DMS79 treated with DMSO at 0.1 percent for 48 hours (cell line): ENCODE data around the gene CEP89.
"Not testable (repeated sequence)": the region's sequence is repeated elsewhere in the genome, so short reads cannot be mapped to it uniquely, and the experiment has no call there.

Source experiments
- DNase-seq: peaks from one replicate; lab custom pipeline; 2025; lab: John Stamatoyannopoulos, UW

The CEP89 gene

DNA sequence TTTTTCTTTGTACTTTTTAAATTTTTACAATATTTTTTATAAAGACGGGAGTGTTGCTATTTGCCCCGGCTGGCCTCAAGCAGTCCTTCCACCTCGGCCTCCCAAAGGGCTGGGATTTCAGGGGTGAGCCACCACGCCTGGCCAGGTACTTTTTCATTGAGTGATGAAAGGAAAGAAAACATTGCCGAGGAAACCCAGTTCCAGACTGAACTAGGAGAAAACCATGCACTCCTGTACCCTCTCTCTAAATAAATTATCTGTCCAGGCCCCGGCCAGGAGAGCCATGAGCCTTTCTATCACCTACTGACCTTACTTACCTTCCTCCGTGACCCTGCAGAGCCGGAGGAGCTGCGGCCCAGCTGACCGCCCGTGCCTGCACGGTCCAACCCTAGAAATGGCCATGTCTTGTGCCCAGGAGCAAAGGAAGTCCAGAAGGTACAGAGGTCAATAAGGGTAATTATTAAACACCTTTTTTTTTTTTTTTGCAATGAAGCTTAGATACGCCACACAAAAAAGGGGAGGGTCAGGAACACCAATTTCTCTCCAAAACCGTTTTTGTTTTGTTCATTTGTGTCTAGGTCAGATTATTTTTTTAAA is 102.3 kb downstream of the CEP89 start, which contains the start of gene SLC7A9:
TSS of gene SLC7A9 (minus strand) at position 399 of the 597 bp plus-strand sequence. CDS start 1,233 bp downstream, outside the sequence.
- DNase-seq, result no peak

DNA sequence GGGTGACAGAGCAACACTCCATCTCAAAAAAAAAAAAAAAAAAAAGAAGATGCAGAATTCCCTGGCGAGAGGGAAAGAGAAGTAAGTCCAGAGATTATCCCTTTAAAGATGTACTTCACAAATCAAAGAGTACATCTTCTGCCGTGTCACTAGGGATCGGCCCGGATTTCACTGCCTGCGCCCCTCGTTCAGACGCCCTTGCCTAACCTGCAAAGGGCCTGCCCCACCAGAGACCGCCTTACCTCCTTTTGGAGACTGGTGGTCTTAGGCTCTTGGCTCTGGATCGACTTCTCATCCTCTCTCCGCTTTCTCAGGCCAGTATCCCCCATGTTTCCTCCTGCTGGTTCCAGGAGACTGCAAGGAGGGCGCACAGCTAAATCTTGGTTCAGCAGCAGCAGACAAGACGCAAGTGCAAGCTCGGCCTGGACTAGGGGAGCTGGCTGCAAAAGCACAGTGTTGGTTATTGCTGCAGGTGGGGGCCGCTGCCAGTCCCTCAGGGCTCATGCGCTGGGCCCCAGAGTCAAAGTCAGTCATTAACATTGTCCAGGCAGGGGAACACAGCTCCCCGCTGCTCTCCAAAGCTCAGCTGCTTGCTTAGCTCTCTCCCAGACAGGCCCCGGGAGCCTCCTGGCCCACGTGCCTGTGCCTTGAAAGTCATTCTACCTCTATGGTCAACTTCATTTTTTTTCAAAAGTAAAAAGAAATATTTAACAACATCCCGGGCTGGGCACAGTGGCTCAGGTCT is 103.4 kb downstream of the CEP89 start:
- DNase-seq, result no peak

DNA sequence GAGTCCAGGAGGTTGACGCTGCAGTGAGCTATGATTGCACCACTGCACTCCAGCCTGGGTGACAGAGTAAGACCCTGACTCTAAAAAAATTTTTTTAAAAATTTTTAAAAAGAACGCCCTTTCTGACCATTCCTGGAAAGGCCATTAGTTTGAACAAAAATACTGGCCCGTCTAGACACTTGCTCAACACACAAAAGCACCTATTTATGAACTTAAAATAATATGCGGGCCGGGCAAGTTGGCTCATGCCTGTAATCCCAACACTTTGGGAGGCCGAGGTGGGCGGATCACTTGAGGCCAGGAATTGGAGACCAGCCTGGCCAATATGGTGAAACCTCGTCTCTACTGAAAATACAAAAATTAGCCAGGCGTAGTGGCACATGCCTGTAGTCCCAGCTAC is 104.3 kb downstream of the CEP89 start:
- DNase-seq, result not testable (repeated sequence)

DNA sequence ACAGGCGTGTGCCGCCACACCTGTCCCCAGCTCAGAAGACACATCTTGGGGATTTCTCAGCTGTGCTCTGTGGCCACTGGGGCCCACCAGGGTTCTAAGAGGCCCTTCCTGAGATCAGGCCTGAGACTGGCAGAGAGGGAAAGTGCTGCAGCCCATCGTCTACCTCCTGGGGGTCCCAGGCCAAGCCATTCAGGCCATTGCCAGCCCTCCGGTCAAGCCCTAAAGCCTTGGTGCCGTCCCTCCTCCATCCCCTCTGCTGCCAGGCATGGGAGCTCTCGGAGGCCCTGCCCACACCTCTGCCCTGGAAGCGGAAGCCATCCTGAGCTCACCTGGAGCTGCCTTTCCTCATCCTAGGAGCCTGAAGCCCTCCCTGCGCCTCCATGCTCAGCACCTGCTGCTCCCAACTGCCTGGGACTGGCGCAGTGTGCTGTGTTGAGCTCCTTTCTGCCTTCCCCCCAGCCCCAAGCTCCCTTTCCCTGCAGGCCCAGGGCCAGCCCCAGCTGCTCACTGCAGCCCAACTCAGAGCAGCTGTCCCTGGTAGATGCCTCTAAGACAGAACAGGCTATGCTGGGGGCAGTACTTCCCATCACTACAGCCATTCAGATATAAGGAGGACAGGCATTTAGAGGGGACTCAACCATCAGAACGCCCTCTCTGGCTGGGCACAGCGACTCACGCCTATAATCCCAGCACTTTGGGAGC is 105.0 kb downstream of the CEP89 start:
- DNase-seq, result no peak

DNA sequence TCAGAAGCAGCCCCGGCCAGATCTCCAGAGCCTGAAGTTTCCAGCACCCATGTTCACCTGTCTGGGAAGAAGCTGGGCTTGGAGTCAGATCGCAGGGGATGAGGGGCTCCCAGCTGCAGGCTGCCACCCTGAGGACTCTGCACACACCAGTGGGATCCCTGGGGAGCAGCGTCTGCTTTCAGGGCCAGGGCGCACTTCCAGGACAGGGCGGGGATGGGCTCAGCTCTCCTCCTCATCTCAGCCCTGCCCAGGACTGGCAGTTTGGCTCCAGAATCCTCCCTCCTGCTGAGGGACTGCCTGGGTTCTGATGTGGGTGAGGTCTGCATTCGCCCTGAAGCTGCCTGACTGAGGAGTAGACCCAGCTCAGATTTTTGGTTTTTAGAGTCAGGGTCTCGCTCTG is 105.7 kb downstream of the CEP89 start:
- no peak for DNase-seq

DNA sequence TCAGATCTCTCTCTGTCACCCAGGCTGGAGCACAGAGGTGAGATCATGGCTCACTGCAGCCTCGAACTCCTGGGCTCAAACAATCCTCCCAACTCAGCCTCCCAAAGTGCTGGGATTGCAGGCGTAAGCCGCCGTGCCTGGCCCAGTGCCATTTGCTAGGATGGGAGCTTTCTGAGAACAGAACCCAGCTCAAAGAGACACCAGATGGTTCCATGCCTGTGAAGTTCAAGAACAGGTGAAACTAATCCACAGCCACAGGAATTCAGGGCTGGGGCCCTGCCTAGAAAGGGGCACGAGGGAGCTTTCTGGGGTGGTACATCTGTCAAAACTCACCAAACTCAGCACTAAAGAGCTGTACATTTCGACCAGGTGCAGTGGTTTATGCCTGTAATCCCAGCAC is 106.4 kb downstream of the CEP89 start:
- no peak for DNase-seq

DNA sequence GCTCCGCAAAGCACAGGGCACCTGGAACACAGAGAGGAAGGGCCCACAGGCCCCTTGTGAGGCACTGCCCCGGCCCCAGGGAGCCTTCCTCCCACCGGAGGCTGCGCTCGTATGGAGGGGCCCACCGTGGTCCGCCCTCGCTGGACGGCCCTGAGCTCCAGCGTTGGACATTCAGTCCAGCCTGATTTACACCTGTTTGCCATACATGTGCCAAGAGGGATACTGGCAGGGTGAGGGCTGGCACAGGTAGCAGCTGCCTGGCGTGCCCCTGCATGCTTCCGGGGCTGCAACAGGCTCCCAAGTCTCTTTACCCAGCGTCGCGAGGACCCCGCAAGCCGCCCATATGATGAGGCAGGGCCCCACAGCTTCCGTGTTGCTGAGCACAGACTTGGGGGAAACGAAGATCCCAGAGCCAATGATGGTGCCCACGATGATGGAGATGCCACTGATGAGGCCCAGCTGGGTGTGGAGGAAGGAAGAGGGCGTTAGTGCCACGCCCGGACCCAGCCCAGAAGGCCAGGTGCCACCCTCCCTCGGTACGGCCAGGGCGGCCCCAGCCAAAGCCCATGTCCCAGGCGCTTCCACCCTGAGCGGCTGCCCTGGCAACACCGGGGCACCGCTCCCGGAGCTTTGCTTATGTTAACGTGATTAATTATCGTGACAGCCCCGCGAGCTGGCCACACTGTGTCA is 107.3 kb downstream of the CEP89 start:
- DNase-seq, result no peak

DNA sequence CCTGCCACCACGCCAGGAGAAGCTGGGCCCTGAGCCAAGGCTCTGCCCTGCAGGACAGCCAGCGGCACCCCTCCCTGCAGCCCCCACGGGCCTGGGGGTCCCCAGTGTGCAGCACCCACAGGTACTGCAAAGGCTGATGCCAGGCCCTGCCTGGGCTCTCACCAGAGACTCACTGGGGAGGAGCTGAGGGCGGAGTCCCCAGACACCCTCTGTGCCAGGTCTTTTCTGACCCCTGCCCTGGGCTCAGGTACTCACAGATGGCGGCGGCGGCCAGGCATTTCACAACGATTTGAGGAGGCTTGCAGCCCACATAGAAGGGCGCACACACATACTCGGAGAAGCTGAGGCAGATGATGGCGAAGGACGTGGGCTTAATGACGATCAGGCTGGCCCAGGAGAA is 107.9 kb downstream of the CEP89 start:
- DNase-seq, result no peak

DNA sequence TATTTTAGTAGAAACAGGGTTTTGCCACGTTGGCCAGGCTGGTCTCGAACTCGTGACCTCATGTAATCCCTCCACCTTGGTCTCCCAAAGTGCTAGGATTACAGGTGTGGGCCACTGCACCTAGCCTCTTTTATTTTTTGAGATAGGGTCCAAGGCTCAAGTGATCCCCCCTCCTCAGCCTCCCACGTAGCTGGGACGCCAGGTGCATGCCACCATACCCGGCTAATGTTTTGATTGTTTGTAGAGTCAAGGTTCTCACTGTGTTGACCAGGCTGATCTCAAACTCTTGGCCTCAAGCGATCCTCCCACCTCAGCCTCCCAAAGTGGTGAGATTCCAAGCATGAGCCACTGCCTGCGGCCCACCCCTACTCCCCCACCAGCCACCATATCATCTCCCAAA is 108.5 kb downstream of the CEP89 start:
- DNase-seq, result no peak

DNA sequence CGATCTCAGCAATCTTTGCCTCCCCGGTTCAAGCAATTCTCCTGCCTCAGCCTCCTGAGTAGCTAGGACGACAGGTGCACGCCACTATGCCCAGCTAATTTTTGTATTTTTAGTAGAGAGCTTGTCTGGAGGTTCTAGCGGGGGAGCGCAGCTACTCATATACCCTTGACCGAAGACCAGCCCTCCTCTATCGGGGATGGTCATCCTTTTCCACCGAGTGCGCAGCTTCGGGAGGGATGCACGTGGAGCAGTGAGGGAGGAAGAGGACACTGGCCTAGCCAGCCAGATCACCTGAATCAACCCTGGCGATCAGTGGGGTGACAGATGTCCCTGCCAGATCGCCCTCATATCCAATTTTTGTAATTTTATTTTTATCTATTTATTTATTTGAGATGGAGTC is 109.0 kb downstream of the CEP89 start:
- no peak for DNase-seq

DNA sequence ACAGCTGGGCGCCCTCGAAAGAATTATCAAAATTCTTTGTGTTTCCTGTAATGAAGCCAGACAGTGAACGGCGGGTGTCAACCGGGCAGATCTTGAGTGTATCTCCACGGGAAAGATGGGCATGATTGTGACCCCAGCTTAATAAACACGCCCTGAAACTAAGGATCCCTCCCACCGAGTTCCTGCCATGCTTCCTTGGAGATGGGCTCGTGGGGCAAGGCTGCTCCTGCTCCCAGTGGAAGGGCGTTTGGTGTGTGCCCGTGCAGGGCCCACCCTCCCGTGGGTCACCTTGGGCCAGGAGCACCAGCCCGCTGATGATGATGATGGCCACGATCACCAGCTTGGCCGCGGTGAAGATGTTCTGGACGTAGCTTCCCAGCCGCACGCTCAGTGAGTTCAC is 109.6 kb downstream of the CEP89 start:
- DNase-seq, result no peak

DNA sequence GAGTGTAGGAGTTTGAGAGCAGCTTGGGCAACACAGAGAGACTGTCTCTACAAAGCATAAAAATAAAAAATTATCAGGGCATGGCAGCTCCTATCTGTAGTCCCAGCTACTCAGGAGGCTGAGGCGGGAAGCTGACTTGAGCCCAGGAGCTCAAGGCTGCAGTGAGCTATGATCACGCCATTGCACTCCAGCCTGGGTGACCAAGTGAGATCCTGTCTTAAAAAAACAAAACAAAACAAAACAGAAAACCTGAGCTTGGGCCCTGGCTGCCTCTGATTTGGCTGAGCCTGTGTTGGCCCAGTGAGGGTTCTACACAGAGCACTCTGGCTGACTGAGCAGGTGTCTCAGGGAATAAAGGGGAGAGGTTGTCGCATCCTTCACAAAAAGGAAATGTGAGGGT is 110.2 kb downstream of the CEP89 start:
- no peak for DNase-seq

DNA sequence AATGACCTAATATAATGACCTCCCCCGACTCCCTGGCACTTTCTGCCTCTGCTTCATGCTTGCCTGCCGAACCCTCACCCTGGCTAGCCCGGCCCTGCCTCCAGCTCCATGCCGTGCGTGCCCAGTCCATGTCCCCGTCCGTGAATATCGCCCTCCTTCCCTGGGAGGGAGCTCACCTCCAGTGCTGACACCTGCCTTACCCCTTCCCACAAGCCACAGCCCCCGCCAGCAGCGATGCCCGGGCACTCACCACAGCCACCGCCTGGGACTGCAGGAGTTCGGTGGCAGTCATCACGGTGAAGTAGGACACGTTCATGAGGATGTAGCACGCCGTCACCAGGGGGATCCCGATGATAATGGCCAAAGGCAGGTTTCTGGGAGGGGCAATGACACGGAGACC is 112.2 kb downstream of the CEP89 start:
- no peak for DNase-seq

DNA sequence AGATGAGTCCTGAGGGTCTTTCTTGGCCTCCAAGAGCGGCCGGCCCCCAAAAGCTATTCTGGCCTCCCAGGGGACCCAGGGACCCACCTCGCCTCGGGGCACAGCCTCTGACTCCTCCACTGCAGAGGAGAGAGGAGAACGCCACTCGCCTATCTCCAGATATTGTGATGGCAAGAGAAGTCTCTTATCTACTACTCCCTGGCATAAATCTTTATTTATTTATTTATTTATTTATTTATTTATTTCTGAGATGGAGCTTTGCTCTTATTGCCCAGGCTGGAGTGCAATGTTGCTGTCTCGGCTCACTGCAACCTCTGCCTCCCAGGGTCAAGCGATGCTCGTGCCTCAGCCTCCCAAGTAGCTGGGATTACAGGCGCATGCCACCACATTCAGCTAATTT is 113.2 kb downstream of the CEP89 start:
- no peak for DNase-seq

DNA sequence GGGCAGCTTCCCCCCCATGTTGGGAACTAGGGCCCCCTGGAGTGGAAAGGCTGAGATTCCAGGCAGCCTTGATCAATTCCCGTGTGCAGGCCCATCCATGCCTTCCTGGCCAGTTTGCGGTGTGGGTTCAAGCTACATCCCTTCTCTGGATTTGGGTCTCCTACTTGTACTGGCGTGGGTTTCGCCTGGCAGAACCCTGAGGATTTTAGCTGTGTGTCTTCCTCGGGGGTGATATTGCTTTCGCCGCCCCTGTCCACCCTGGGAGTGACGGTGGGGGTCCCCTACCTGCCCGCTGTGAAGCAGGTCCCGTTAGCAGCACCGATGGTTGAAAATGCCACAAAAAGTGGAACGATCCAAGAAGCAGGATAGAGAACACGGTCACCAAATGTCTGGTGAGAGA is 113.6 kb downstream of the CEP89 start:
- no peak for DNase-seq

DNA sequence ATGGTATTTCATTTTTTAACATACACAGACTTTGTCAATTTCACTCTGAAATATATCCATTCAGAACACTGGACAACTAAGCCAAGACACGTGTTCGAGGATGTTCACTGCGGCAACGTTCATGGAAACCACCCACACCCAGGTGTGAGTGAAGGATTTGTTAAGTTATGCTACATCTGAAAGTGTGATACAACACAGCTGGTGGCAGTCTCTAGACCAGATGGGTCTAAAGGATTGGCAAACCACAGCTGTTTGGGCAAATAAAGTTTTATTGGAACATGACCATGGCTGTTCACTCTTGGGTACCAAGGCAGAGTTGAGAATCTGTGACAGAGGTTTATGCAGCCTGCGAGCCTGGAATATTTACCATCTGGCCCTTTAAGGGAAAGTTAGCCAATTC is 114.2 kb downstream of the CEP89 start:
- no peak for DNase-seq

DNA sequence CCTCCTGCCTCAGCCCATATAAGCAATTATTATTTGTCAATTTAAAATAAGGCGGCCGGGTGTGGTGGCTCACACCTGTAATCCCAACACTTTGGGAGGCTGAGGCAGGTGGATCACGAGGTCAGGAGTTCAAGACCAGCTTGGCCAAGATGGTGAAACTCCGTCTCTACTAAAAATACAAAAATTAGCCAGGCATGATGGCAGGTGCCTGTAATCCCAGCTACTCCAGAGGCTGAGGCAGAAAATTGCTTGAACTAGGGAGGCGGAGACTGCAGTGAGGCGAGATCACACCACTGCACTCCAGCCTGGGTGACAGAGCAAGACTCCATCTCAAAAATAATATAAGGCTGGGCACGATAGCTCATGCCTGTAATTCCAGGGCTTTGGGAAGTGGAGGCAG is 114.9 kb downstream of the CEP89 start:
- DNase-seq, result not testable (repeated sequence)

DNA sequence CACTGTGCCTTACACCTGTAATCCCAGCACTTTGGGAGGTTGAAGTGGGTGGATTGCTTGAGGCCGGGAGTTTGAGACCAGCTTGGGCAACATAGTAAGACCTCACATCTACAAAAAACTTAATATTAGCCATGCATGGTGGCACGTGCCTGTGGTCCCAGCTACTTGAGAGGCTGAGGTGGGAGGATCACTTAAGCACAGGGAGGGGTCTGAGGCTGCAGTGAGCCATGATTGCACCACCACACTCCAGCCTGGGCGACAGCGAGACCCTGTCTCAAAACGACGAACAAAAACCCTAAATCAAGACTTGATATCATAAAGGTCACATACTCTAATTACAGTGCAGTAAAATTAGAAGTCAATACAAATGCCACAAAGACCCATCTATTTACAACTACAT is 119.5 kb downstream of the CEP89 start:
- DNase-seq, result no peak

DNA sequence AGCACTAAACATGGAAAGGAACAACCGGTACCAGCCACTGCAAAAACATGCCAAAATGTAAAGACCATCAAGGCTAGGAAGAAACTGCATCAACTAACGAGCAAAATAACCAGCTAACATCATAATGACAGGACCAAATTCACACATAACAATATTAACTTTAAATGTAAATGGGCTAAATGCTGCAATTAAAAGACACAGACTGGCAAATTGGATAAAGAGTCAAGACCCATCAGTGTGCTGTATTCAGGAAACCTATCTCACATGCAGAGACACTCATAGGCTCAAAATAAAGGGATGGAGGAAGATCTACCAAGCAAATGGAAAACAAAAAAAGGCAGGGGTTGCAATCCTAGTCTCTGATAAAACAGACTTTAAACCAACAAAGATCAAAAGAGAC is 123.7 kb downstream of the CEP89 start:
- DNase-seq, result not testable (repeated sequence)

DNA sequence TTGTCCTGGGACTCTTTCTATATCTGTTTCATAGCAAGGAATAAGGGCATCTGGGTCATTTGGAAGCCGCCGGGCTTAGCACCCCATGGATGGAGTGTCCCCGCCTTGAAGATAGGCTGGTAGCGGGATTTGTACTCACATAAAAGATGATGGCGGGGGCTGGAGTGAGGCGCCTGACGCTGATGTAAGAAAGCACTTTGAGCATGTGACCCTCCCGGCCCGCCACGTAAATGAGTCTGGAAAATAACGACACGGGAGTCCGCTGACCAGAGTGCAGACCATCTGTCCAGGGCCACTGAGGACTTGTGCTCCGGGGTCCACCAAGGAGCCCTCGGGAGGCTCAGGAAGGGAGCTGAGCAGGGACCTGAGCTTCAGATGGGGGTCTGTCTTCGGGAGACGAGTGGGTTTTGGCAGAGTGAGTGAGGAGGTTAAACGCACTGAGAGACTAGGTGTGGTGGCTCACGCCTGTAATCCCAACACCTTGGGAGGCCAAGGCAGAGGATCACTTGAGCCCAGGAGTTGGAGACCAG is 128.0 kb downstream of the CEP89 start:
- DNase-seq, result no peak

DNA sequence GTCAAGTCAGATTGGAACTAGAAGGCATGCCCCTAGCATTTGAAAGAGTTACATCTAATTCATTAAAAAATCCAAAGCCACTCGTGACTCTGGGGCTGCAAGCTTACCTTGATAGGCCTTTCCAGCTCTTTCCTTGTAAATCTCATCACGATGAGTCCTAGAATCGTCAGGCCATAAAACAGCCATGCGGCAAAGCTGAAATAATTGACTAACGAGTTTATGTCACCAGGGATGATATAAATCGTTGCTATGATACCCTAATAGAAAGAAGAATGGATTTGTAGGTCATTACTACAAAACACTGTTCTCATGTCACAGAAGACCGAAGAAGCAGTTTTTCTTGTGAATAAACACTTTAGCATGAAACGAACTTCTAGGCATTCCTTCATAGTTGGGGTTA is 129.7 kb downstream of the CEP89 start:
- no peak for DNase-seq

DNA sequence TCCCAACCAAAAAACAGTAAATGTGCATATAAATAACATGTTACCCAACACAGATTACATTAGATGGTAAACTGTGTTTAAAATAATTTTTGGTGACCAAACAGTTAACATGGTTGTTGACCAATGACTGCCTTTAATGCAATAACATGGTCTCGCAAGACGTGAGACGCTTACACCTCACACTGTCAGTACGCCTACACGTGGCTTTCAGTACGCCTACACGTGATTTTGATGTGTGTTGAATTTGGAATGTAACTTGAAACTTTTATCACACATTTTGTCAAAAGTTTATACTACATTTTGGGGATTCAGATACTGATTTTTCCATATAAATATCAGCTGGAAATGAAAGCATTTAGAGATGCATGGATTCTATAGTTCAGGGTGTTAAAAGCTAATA is 134.2 kb downstream of the CEP89 start:
- no peak for DNase-seq
